Muscle layer of duodenum (tissue), 2 donors: ENCODE data around the gene CNOT4.

Experiments
- H3K27ac ChIP-seq: one replicate; pipeline ENCODE4 v1.7.0; 2013; ENCODE audit warnings: mild to moderate bottlenecking, low read length
- H3K27me3 ChIP-seq: one replicate; pipeline ENCODE4 v1.7.0; 2013; ENCODE audit warnings: low read depth, mild to moderate bottlenecking, control low read depth, low read length
- H3K36me3 ChIP-seq, 2 donors: one replicate each; pipeline ENCODE4 v1.7.0; 2013; ENCODE audit warnings: low read length in 2 of 2, control low read depth in 1 of 2, mild to moderate bottlenecking in 1 of 2; ENCODE audit not compliant: insufficient read depth in 2 of 2, control insufficient read depth in 1 of 2
- H3K4me1 ChIP-seq, 2 donors: one replicate each; pipeline ENCODE4 v1.7.0; 2013; ENCODE audit warnings: low read length in 2 of 2, mild to moderate bottlenecking in 2 of 2, control low read depth in 1 of 2, moderate library complexity in 1 of 2; ENCODE audit not compliant: insufficient read depth in 2 of 2, control insufficient read depth in 1 of 2
- H3K4me3 ChIP-seq, 2 donors: one replicate each; pipeline ENCODE4 v1.7.0; 2013; ENCODE audit warnings: low read length in 2 of 2, low read depth in 1 of 2, mild to moderate bottlenecking in 1 of 2
- H3K9me3 ChIP-seq, 2 donors: one replicate each; pipeline ENCODE4 v1.7.0; 2013; ENCODE audit warnings: low read length in 2 of 2, control low read depth in 1 of 2, mild to moderate bottlenecking in 1 of 2; ENCODE audit not compliant: control insufficient read depth in 1 of 2
- donor health status: healthy.

CNOT4 gene

GRCh38 chr7:135337506-135337905, 172.4 kb downstream of the CNOT4 start:
- Histone ChIP-seq H3K27me3 (no peaks in the 10 kb centered on the region), H3K36me3 (no peaks in the 10 kb centered on the region), H3K27ac (no peak overlapping the region), H3K4me1 (peaks cover 0 to 10% of the 10 kb centered on the region in 2 donors), H3K4me3 (no peak overlapping the region), H3K9me3 (no peaks in the 10 kb centered on the region)

- Histone ChIP-seq H3K36me3 (no peaks in the 10 kb centered on the region), H3K4me1 (peaks cover 0 to 10% of the 10 kb centered on the region in 2 donors), H3K9me3 (no peaks in the 10 kb centered on the region), H3K4me3 (no peak overlapping the region), H3K27ac (no peak overlapping the region), H3K27me3 (no peaks in the 10 kb centered on the region)
These were observed 174.2 kb downstream of the CNOT4 start for GRCh38 chr7:135335628-135336139.

GRCh38 chr7:135334830-135335543, 174.9 kb downstream of the CNOT4 start:
- no peaks in the 10 kb centered on the region for H3K9me3 ChIP-seq
- no peak overlapping the region for H3K4me3 ChIP-seq
- H3K27ac ChIP-seq = no peak overlapping the region
- H3K4me1 ChIP-seq = peaks cover 0 to 10% of the 10 kb centered on the region in 2 donors
- no peaks in the 10 kb centered on the region for H3K27me3 ChIP-seq
- H3K36me3 ChIP-seq = no peaks in the 10 kb centered on the region

GRCh38 chr7:135333946-135334345, 176.0 kb downstream of the CNOT4 start:
- Histone ChIP-seq H3K4me1 (peaks cover 0 to 10% of the 10 kb centered on the region in 2 donors), H3K9me3 (no peaks in the 10 kb centered on the region), H3K27me3 (no peaks in the 10 kb centered on the region), H3K4me3 (no peak overlapping the region), H3K27ac (no peak overlapping the region), H3K36me3 (no peaks in the 10 kb centered on the region)

- Histone ChIP-seq H3K36me3 (no peaks in the 10 kb centered on the region), H3K27ac (no peak overlapping the region), H3K4me3 (no peak overlapping the region), H3K27me3 (no peaks in the 10 kb centered on the region), H3K4me1 (peaks cover 0 to 10% of the 10 kb centered on the region in 2 donors), H3K9me3 (no peaks in the 10 kb centered on the region)
These were observed 176.7 kb downstream of the CNOT4 start for GRCh38 chr7:135333200-135333599.

- H3K27me3 ChIP-seq = no peaks in the 10 kb centered on the region
- no peak overlapping the region for H3K27ac ChIP-seq
- H3K4me3 ChIP-seq = no peak overlapping the region
- no peaks in the 10 kb centered on the region for H3K9me3 ChIP-seq
- peaks cover 0 to 4% of the 10 kb centered on the region in 2 donors for H3K4me1 ChIP-seq
- H3K36me3 ChIP-seq = no peaks in the 10 kb centered on the region
These were observed 179.8 kb downstream of the CNOT4 start for GRCh38 chr7:135330088-135330487.

GRCh38 chr7:135328526-135328925, 181.4 kb downstream of the CNOT4 start:
- Histone ChIP-seq H3K36me3 (no peaks in the 10 kb centered on the region), H3K4me3 (no peak overlapping the region), H3K27ac (no peak overlapping the region), H3K27me3 (no peaks in the 10 kb centered on the region), H3K9me3 (no peaks in the 10 kb centered on the region), H3K4me1 (no peaks in the 10 kb centered on the region)

- H3K4me1 ChIP-seq = no peaks in the 10 kb centered on the region
- H3K27me3 ChIP-seq = no peaks in the 10 kb centered on the region
- no peaks in the 10 kb centered on the region for H3K36me3 ChIP-seq
- no peak overlapping the region for H3K4me3 ChIP-seq
- no peaks in the 10 kb centered on the region for H3K9me3 ChIP-seq
- no peak overlapping the region for H3K27ac ChIP-seq
These were observed 181.8 kb downstream of the CNOT4 start for GRCh38 chr7:135328053-135328452.

- no peak overlapping the region for H3K4me3 ChIP-seq
- no peaks in the 10 kb centered on the region for H3K4me1 ChIP-seq
- no peaks in the 10 kb centered on the region for H3K27me3 ChIP-seq
- H3K27ac ChIP-seq = no peak overlapping the region
- no peaks in the 10 kb centered on the region for H3K36me3 ChIP-seq
- no peaks in the 10 kb centered on the region for H3K9me3 ChIP-seq
These were observed 182.4 kb downstream of the CNOT4 start for GRCh38 chr7:135327458-135327857.

GRCh38 chr7:135326636-135327280, 183.1 kb downstream of the CNOT4 start:
- no peaks in the 10 kb centered on the region for H3K27me3 ChIP-seq
- no peak overlapping the region for H3K27ac ChIP-seq
- no peaks in the 10 kb centered on the region for H3K9me3 ChIP-seq
- no peaks in the 10 kb centered on the region for H3K36me3 ChIP-seq
- H3K4me1 ChIP-seq = no peaks in the 10 kb centered on the region
- H3K4me3 ChIP-seq = no peak overlapping the region

GRCh38 chr7:135322571-135323340, 187.1 kb downstream of the CNOT4 start:
- Histone ChIP-seq H3K9me3 (no peaks in the 10 kb centered on the region), H3K36me3 (no peaks in the 10 kb centered on the region), H3K4me1 (peaks cover 8 to 18% of the 10 kb centered on the region in 2 donors), H3K4me3 (no peak overlapping the region), H3K27me3 (no peaks in the 10 kb centered on the region), H3K27ac (no peak overlapping the region)
